IMR-90 (cell line): ENCODE results near the gene GNA15. TPM values are rescaled to one million over a fixed set of nuclear protein-coding genes. Genes with fewer than 3 reads are reported as not detected.

Experiments used
- ATAC-seq: fragments of 200-7000 bp; cut with Tn5 transposase; 2 replicates; pipeline ENCODE4 v1.9.1; 2020; ENCODE audit warnings: low read depth, mild to moderate bottlenecking, moderate library complexity
- BruUV-seq: library from RNA; stranded (reverse); fragments of 400-500 nt; replicated peaks from 2 replicates; lab custom pipeline; 2021; lab: Mats Ljungman, UMichigan
- CTCF ChIA-PET: fragments of 300-600 bp; formaldehyde crosslinking; extraction: SDS; loops from one replicate; lab custom pipeline; 2021; ENCODE audit warnings: antibody characterized with exemption; lab: Yijun Ruan, JAX
- POLR2A ChIA-PET: fragments of 300-600 bp; sonication (Branson Sonifier 250); formaldehyde crosslinking; loops from one replicate; lab custom pipeline; 2022; ENCODE audit warnings: antibody characterized with exemption; ENCODE audit not compliant: unreplicated experiment; lab: Charles Lee
- DNase-seq: peaks from one replicate; pipeline ENCODE4 v3.0.0; 2013
- H2AFZ ChIP-seq: replicated peaks from 2 replicates; pipeline ENCODE3; 2013; ENCODE audit warnings: low read length, mild to moderate bottlenecking; ENCODE audit not compliant: poor library complexity
- H2AK5ac ChIP-seq: 2 replicates; pipeline ENCODE4 v1.6.1; 2013; ENCODE audit warnings: low read depth, low read length, inconsistent platforms
- H2AK9ac ChIP-seq: replicated peaks from 2 replicates; pipeline ENCODE3; 2013; ENCODE audit warnings: mild to moderate bottlenecking, low read depth, low read length, moderate library complexity; ENCODE audit not compliant: poor library complexity
- H2BK120ac ChIP-seq: 2 replicates; pipeline ENCODE4 v1.6.1; 2013; ENCODE audit warnings: low read depth, low read length, inconsistent platforms
- H2BK15ac ChIP-seq: 3 replicates; pipeline ENCODE4 v1.6.1; 2013; ENCODE audit warnings: low read depth, low read length, inconsistent platforms
- H2BK20ac ChIP-seq: 2 replicates; pipeline ENCODE4 v1.6.1; 2013; ENCODE audit warnings: low read depth, mild to moderate bottlenecking, inconsistent platforms, low read length, moderate library complexity
- H2BK5ac ChIP-seq: 2 replicates; pipeline ENCODE4 v1.6.1; 2013; ENCODE audit warnings: mild to moderate bottlenecking, low read depth, low read length, inconsistent platforms; ENCODE audit not compliant: poor library complexity, severe bottlenecking
- H3K14ac ChIP-seq: replicated peaks from 2 replicates; pipeline ENCODE4 v1.6.1; 2013; ENCODE audit warnings: low read depth, low read length, inconsistent platforms
- H3K18ac ChIP-seq: 2 replicates; pipeline ENCODE4 v1.6.1; 2013; ENCODE audit warnings: low read depth, low read length, control low read depth
- H3K23ac ChIP-seq: 2 replicates; pipeline ENCODE4 v1.6.1; 2013; ENCODE audit warnings: low read depth, low read length, inconsistent platforms
- H3K27ac ChIP-seq: 2 replicates; pipeline ENCODE4 v1.5.1; 2013; ENCODE audit warnings: mild to moderate bottlenecking, control low read depth, low read length; ENCODE audit not compliant: insufficient read depth
- H3K27me3 ChIP-seq: 2 replicates; pipeline ENCODE4 v1.6.1; 2013; ENCODE audit warnings: low read length; ENCODE audit not compliant: control insufficient read depth, insufficient read depth
- H3K36me3 ChIP-seq: 2 replicates; pipeline ENCODE4 v1.6.1; 2013; ENCODE audit warnings: low read length, mixed read lengths; ENCODE audit not compliant: control insufficient read depth, insufficient read depth
- H3K4ac ChIP-seq: 2 replicates; pipeline ENCODE4 v1.6.1; 2013; ENCODE audit warnings: low read depth, low read length, inconsistent platforms
- H3K4me1 ChIP-seq: 2 replicates; pipeline ENCODE4 v1.6.1; 2013; ENCODE audit warnings: low read length, mixed read lengths; ENCODE audit not compliant: control insufficient read depth, insufficient read depth
- H3K4me2 ChIP-seq: 2 replicates; pipeline ENCODE4 v1.6.1; 2013; ENCODE audit warnings: low read depth, mild to moderate bottlenecking, control low read depth, low read length, moderate library complexity
- H3K4me3 ChIP-seq: 2 replicates; pipeline ENCODE4 v1.5.1; 2013; ENCODE audit warnings: low read depth, mild to moderate bottlenecking, control low read depth, low read length, moderate library complexity; ENCODE audit not compliant: insufficient read depth
- H3K56ac ChIP-seq: 2 replicates; pipeline ENCODE4 v1.6.1; 2013; ENCODE audit warnings: low read length, inconsistent platforms; ENCODE audit not compliant: insufficient read depth; ENCODE audit errors: extremely low read depth
- H3K79me1 ChIP-seq, 2 experiments: 2 replicates each; pipeline ENCODE4 v1.6.1; 2013; ENCODE audit warnings: low read length in 2 of 2, inconsistent platforms in 1 of 2, low read depth in 1 of 2
- H3K9ac ChIP-seq: 2 replicates; pipeline ENCODE4 v1.6.1; 2013; ENCODE audit warnings: low read depth, low read length, control low read depth
- H3K9me1 ChIP-seq: 2 replicates; pipeline ENCODE4 v1.6.1; 2013; ENCODE audit warnings: low read length, inconsistent platforms; ENCODE audit not compliant: insufficient read depth
- H3K9me3 ChIP-seq: 2 replicates; pipeline ENCODE4 v1.6.1; 2013; ENCODE audit warnings: low read length; ENCODE audit not compliant: control insufficient read depth, insufficient read depth
- H4K20me1 ChIP-seq: 2 replicates; pipeline ENCODE4 v1.6.1; 2013; ENCODE audit warnings: low read length, inconsistent platforms; ENCODE audit not compliant: insufficient read depth
- H4K5ac ChIP-seq: 2 replicates; pipeline ENCODE4 v1.6.1; 2013; ENCODE audit warnings: mild to moderate bottlenecking, low read depth, low read length, control low read depth
- H4K8ac ChIP-seq, 2 experiments: 2 replicates each; pipeline ENCODE4 v1.6.1; 2013; ENCODE audit warnings: low read depth in 2 of 2, low read length in 2 of 2, control low read depth in 1 of 2, inconsistent platforms in 1 of 2
- H4K91ac ChIP-seq: 2 replicates; pipeline ENCODE4 v1.6.1; 2013; ENCODE audit warnings: low read depth, low read length, inconsistent platforms; ENCODE audit not compliant: insufficient read depth
- BHLHE40 ChIP-seq: fragments of 150-350 bp; IDR thresholded peaks from 2 replicates; pipeline ENCODE4 v1.6.1; 2016; ENCODE audit warnings: mild to moderate bottlenecking, low read depth, low read length
- CTCF ChIP-seq: conservative IDR thresholded peaks from 2 replicates; pipeline ENCODE4 v1.5.1; 2012; ENCODE audit warnings: mild to moderate bottlenecking, low read depth, low read length, improper control_type of control experiment
- ELK1 ChIP-seq: fragments of 150-350 bp; IDR thresholded peaks from 2 replicates; pipeline ENCODE4 v1.6.1; 2016; ENCODE audit warnings: low read depth, mild to moderate bottlenecking, low read length, moderate library complexity, borderline replicate concordance
- MAFK ChIP-seq: IDR thresholded peaks from 2 replicates; pipeline ENCODE4 v1.6.1; 2012; ENCODE audit warnings: low read depth, low read length, improper control_type of control experiment
- MXI1 ChIP-seq: IDR thresholded peaks from 2 replicates; pipeline ENCODE4 v1.6.1; 2012; ENCODE audit warnings: low read depth, mild to moderate bottlenecking, low read length, moderate library complexity, borderline replicate concordance
- NFE2L2 ChIP-seq: fragments of 150-350 bp; IDR thresholded peaks from 2 replicates; pipeline ENCODE4 v1.6.1; 2016; ENCODE audit warnings: low read depth, mild to moderate bottlenecking, low read length
- POLR2A ChIP-seq: IDR thresholded peaks from 2 replicates; pipeline ENCODE4 v1.6.1; 2012; ENCODE audit warnings: mild to moderate bottlenecking, low read depth, low read length
- RCOR1 ChIP-seq: IDR thresholded peaks from 2 replicates; pipeline ENCODE4 v1.6.1; 2012; ENCODE audit warnings: mild to moderate bottlenecking, low read length, improper control_type of control experiment; ENCODE audit not compliant: insufficient replicate concordance
- RFX5 ChIP-seq: IDR thresholded peaks from 2 replicates; pipeline ENCODE4 v1.8.0; 2012; ENCODE audit warnings: low read depth, mild to moderate bottlenecking, low read length, moderate library complexity
- SMC3 ChIP-seq: fragments of 150-350 bp; IDR thresholded peaks from 2 replicates; pipeline ENCODE4 v1.6.1; 2016; ENCODE audit warnings: low read depth, mild to moderate bottlenecking, antibody characterized with exemption, low read length, moderate library complexity
- USF2 ChIP-seq: fragments of 150-350 bp; IDR thresholded peaks from 2 replicates; pipeline ENCODE4 v1.6.1; 2017; ENCODE audit warnings: mild to moderate bottlenecking, antibody characterized with exemption, low read length, low read depth
- WGBS, 2 experiments: methylation state at CpG; one replicate each; pipeline versions ENCODE4 v1.1.5 to v1.1.7; 2013; ENCODE audit warnings: missing lambda C conversion rate in 2 of 2; ENCODE audit not compliant: insufficient read length in 1 of 2; ENCODE audit errors: extremely low coverage in 2 of 2; 5-methylcytosine and 5-hydroxymethylcytosine counted together
- dilution Hi-C: fragments of 300-500 bp; cut with HindIII; formaldehyde crosslinking; loops from one replicate; pipeline ENCODE4 v1.14.3; 2018; ENCODE audit warnings: low sequenced_read_pairs; ENCODE audit not compliant: unreplicated experiment
- in situ Hi-C: fragments of 300-500 bp; cut with MboI; formaldehyde crosslinking; loops from 3 replicates; pipeline ENCODE4 v1.14.3; 2019; ENCODE audit warnings: low sequenced_read_pairs, inconsistent platforms, mixed read lengths
- intact Hi-C: fragments of 100-400 bp; cut with micrococcal nuclease; formaldehyde crosslinking; loops from 2 replicates; pipeline ENCODE4 v1.10.0; 2022
- polyA plus RNA-seq, 3 experiments: library from polyadenylated mRNA; depleted of rRNA; stranded (reverse); fragments of >200 nt; gene quantifications; 2 replicates each; pipeline ENCODE4 v1.2.3, GENCODE V29; 2012; ENCODE audit warnings: low replicate concordance in 1 of 3
- total RNA-seq: library from RNA; depleted of rRNA; stranded (reverse); fragments of >200 nt; gene quantifications from 2 replicates; pipeline ENCODE4 v1.2.3, GENCODE V29; 2012

The GNA15 gene
- total and polyA plus RNA-seq, 2 of the 4 experiments (the other 2 are of a cell fraction) = 0.18 TPM; not detected in 1

- dilution Hi-C loops (no loop called here), intact Hi-C loops (no loop called here), in situ Hi-C loops (no loop called here)
- no peak overlapping the region for H3K4me3 ChIP-seq
- H3K9ac ChIP-seq = no peak overlapping the region
- peaks cover 54% of the 10 kb centered on the region for H4K20me1 ChIP-seq
- no peak overlapping the region for H2AFZ ChIP-seq
- H4K91ac ChIP-seq = no peak overlapping the region
- peaks cover 18% of the 10 kb centered on the region for H3K36me3 ChIP-seq
- no peaks in the 10 kb centered on the region; the same call in 1 of the 2 replicates for H3K9me1 ChIP-seq
- H2BK120ac ChIP-seq = no peak overlapping the region
- H3K4ac ChIP-seq = no peak overlapping the region
- H3K27me3 ChIP-seq = no peaks in the 10 kb centered on the region
- no peak overlapping the region for H2AK9ac ChIP-seq
- ATAC-seq = no peak
- ChIA-PET CTCF (no interaction called here), POLR2A (no interaction called here)
- no peak overlapping the region for H3K27ac ChIP-seq
- H3K14ac ChIP-seq = no peak overlapping the region
- H2BK20ac ChIP-seq = no peak overlapping the region
- no peak overlapping the region for H4K8ac ChIP-seq
- H3K79me1 ChIP-seq = peaks cover 5 to 61% of the 10 kb centered on the region in 2 experiments; a peak in 2 of 4 replicates
- DNase-seq = no peak
- H3K4me1 ChIP-seq = peaks cover 9% of the 10 kb centered on the region
- no peak overlapping the region for H3K23ac ChIP-seq
- H3K9me3 ChIP-seq = no peaks in the 10 kb centered on the region
- WGBS, 2 experiments = 94% methylated on average over 14 of the region's 46 CpGs; no CpG with 5 or more reads in 1 of the 2 experiments
- H2AK5ac ChIP-seq = no peak overlapping the region
- no peak overlapping the region for H2BK15ac ChIP-seq
- no peak overlapping the region; the same call in 1 of the 2 replicates for H3K56ac ChIP-seq
- no peak overlapping the region for H2BK5ac ChIP-seq
- H3K4me2 ChIP-seq = no peak overlapping the region
- no peak overlapping the region for H3K18ac ChIP-seq
- BruUV-seq = no TSS peak
- no peak overlapping the region for H4K5ac ChIP-seq
- TF ChIP-seq POLR2A = no peak
- TF ChIP-seq ELK1 = no peak
- TF ChIP-seq NFE2L2 = no peak
- TF ChIP-seq CTCF = no peak
- no peak for TF ChIP-seq MAFK
- TF ChIP-seq MXI1 = no peak
- no peak for TF ChIP-seq RFX5
- no peak for TF ChIP-seq RCOR1
- TF ChIP-seq SMC3 = no peak
- no peak for TF ChIP-seq BHLHE40
- no peak for TF ChIP-seq USF2
These were observed 55.3 kb downstream of the GNA15 start for GRCh38 chr19:3190921-3191805.
